ENCODE data around the gene POLRMT. TPM values are rescaled to one million over a fixed set of nuclear protein-coding genes. Genes with fewer than 3 reads are reported as not detected.
"Not testable (repeated sequence)": the region's sequence is repeated elsewhere in the genome, so short reads cannot be mapped to it uniquely, and the experiment has no call there.

The POLRMT gene
- total and polyA plus RNA-seq, 7 donors: 61.7 to 99.8 (median 78.8) TPM

- Histone ChIP-seq H3K36me3 (ENCODE audit: insufficient read depth in 1 of 2, low read depth in 1 of 2) (peaks cover 14 to 90% of the 10 kb centered on the region in 2 donors), H3K4me3 (no peak overlapping the region), H3K27me3 (ENCODE audit: insufficient read depth in 3 of 3, low read length in 2 of 3) (no peaks in the 10 kb centered on the region), H3K4me1 (no peaks in the 10 kb centered on the region), H3K27ac (peak overlapping the region; percentile 10), H3K9me3 (no peaks in the 10 kb centered on the region)
- whole genome bisulfite sequencing, 3 donors: 90 to 95% (median 94%) methylated on average over 44 of the region's 44 CpGs
- intact Hi-C loops (cut with DNase I): no loop called here
- no peak for DNase-seq
- no peak for TF ChIP-seq CTCF (IDR thresholded peaks at IDR 0.05)
- no peak for ATAC-seq
Measured at GRCh38 chr19:623175-623916, 10.0 kb downstream of the POLRMT start.

GRCh38 chr19:622666-623065 is 10.7 kb downstream of the POLRMT start:
- no peak for TF ChIP-seq CTCF (IDR thresholded peaks at IDR 0.05)
- intact Hi-C loops (cut with DNase I): no loop called here
- Histone ChIP-seq H3K4me1 (no peaks in the 10 kb centered on the region), H3K27me3 (ENCODE audit: insufficient read depth in 3 of 3, low read length in 2 of 3) (no peaks in the 10 kb centered on the region), H3K9me3 (no peaks in the 10 kb centered on the region), H3K4me3 (no peak overlapping the region), H3K27ac (no peak overlapping the region), H3K36me3 (ENCODE audit: insufficient read depth in 1 of 2, low read depth in 1 of 2) (peaks cover 20 to 90% of the 10 kb centered on the region in 2 donors)
- 94 to 97% (median 94%) methylated on average over 35 to 37 of the region's 37 CpGs for WGBS, 3 donors
- DNase-seq (no peak), ATAC-seq (no peak)

GRCh38 chr19:621819-622218 is 11.5 kb downstream of the POLRMT start:
- peaks cover 22 to 90% of the 10 kb centered on the region in 2 donors for H3K36me3 ChIP-seq (ENCODE audit: insufficient read depth in 1 of 2, low read depth in 1 of 2)
- TF ChIP-seq CTCF (IDR thresholded peaks at IDR 0.05): no peak
- no peaks in the 10 kb centered on the region for H3K27me3 ChIP-seq (ENCODE audit: insufficient read depth in 3 of 3, low read length in 2 of 3)
- no peak overlapping the region for H3K4me3 ChIP-seq
- intact Hi-C loops (cut with DNase I): no loop called here
- H3K27ac ChIP-seq: no peak overlapping the region
- ATAC-seq (no peak), DNase-seq (peak in 1 of 2 donors; percentile 46)
- H3K4me1 ChIP-seq: no peaks in the 10 kb centered on the region
- H3K9me3 ChIP-seq: no peaks in the 10 kb centered on the region
- WGBS, 3 donors: 91 to 92% (median 91%) methylated on average over 24 of the region's 24 CpGs

GRCh38 chr19:621191-621590 is 12.1 kb downstream of the POLRMT start:
- H3K27me3 ChIP-seq (ENCODE audit: insufficient read depth in 3 of 3, low read length in 2 of 3); H3K4me1 ChIP-seq; H3K4me3 ChIP-seq; H3K9me3 ChIP-seq; DNase-seq; H3K27ac ChIP-seq; ATAC-seq; intact Hi-C loops (cut with DNase I): not testable (repeated sequence)
- peaks cover 22 to 89% of the 10 kb centered on the region in 2 donors for H3K36me3 ChIP-seq (ENCODE audit: insufficient read depth in 1 of 2, low read depth in 1 of 2)
- WGBS, 3 donors: 95 to 98% (median 96%) methylated on average over 34 to 48 of the region's 48 CpGs

- no peak for DNase-seq
- no peak for ATAC-seq
- peaks cover 0 to 4% (median 0%) of the 10 kb centered on the region in 3 donors for H3K27me3 ChIP-seq (ENCODE audit: insufficient read depth in 3 of 3, low read length in 2 of 3)
- no peak overlapping the region for H3K4me3 ChIP-seq
- no peak overlapping the region for H3K27ac ChIP-seq
- intact Hi-C loops (cut with DNase I): no loop called here
- 89 to 96% (median 90%) methylated on average over 40 to 51 of the region's 51 CpGs for WGBS, 3 donors
- no peaks in the 10 kb centered on the region for H3K4me1 ChIP-seq
- TF ChIP-seq CTCF (IDR thresholded peaks at IDR 0.05): no peak
- H3K9me3 ChIP-seq: no peaks in the 10 kb centered on the region
- H3K36me3 ChIP-seq (ENCODE audit: insufficient read depth in 1 of 2, low read depth in 1 of 2): peaks cover 22 to 80% of the 10 kb centered on the region in 2 donors
Measured at GRCh38 chr19:620166-620862, 13.0 kb downstream of the POLRMT start.

All from psoas muscle (tissue), 8 donors.